ENCODE results near the gene TNRC18.

DNA sequence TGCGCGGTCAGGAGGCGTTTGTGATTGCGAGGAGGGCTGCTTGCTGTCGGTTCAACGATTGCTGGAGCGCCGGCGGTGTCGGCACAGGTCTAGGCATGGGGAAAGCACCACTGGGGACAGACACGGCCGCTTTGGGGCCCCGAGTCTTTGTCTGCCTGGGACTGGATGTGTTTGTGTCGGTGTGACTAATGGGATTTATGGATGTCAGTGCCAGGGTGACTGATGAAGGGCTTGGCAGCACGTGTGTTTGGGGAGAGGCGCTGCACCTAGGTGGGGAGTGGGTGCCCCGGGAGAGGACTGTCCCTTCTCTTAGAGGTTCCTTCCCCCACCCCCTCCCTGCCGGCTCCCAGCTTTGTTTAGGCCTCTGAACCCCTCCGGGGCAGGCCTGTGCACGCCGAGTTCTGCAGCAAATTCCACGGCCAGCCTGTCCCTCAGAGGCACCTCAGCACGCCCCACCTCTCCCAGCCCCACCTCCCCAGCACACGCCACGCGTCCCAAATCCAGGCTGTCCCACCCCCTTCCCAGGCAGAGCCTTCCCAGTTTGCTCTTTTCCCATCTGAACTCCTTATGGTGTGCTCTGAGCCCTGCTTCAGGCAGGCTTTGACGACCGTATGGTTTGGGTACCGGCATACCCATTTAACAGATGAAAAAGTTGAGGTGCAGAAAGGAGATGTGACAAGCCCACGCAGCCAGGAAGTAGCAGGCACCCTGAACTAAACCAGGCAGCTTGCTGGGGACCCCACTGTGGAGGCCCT lies 6.4 kb upstream of the TNRC18 start:
- TF ChIP-seq EZH2phosphoT487 (IDR thresholded peaks at IDR 0.05; ENCODE audit: insufficient read depth, low read depth) (no peak), EZH2 (IDR thresholded peaks at IDR 0.05; ENCODE audit: insufficient read depth, poor library complexity, severe bottlenecking) (no peak)

Measured in GM23248 (cell line).